GM23338 (cell line): ENCODE measurements around the gene SLIRP. TPM values are rescaled to one million over a fixed set of nuclear protein-coding genes. Genes with fewer than 3 reads are reported as not detected.

Experiments
- ATAC-seq: fragments of 200-7000 bp; cut with Tn5 transposase; 3 replicates; pipeline ENCODE4 v1.9.1; 2020
- DNase-seq: peaks from one replicate; pipeline ENCODE4 v3.0.0-alpha.2; 2015; ENCODE audit warnings: low spot score
- H2AFZ ChIP-seq: fragments of 200-600 bp; sonication (generic); 2 replicates; pipeline ENCODE4 v1.8.0; 2016; ENCODE audit warnings: antibody characterized with exemption, mild to moderate bottlenecking, moderate library complexity
- H3F3A ChIP-seq: fragments of 200-600 bp; sonication (generic); replicated peaks from 2 replicates; pipeline ENCODE4 v1.8.0; 2017; ENCODE audit warnings: antibody characterized with exemption, mixed run types, low read depth
- H3K27ac ChIP-seq: fragments of 200-600 bp; sonication (generic); 2 replicates; pipeline ENCODE4 v1.6.1; 2016; ENCODE audit warnings: low read depth
- H3K27me3 ChIP-seq: fragments of 200-600 bp; sonication (generic); 2 replicates; pipeline ENCODE4 v1.8.0; 2016; ENCODE audit warnings: mild to moderate bottlenecking, mixed run types, moderate library complexity; ENCODE audit not compliant: insufficient read depth
- H3K36me3 ChIP-seq: fragments of 200-600 bp; sonication (generic); 2 replicates; pipeline ENCODE4 v1.8.0; 2016; ENCODE audit warnings: mild to moderate bottlenecking; ENCODE audit not compliant: insufficient read depth
- H3K4me1 ChIP-seq: fragments of 200-600 bp; sonication (generic); 2 replicates; pipeline ENCODE4 v1.8.0; 2016; ENCODE audit warnings: mild to moderate bottlenecking, moderate library complexity; ENCODE audit not compliant: insufficient read depth
- H3K4me2 ChIP-seq: fragments of 200-600 bp; sonication (generic); 2 replicates; pipeline ENCODE4 v1.7.1; 2017; ENCODE audit warnings: mixed run types
- H3K4me3 ChIP-seq: fragments of 200-600 bp; sonication (generic); 2 replicates; pipeline ENCODE4 v1.6.1; 2016; ENCODE audit warnings: mixed run types
- H3K79me2 ChIP-seq: fragments of 200-600 bp; sonication (generic); replicated peaks from 2 replicates; pipeline ENCODE4 v1.8.0; 2017; ENCODE audit warnings: mild to moderate bottlenecking; ENCODE audit not compliant: insufficient read depth
- H3K9me2 ChIP-seq: fragments of 200-600 bp; sonication (generic); 2 replicates; pipeline ENCODE4 v1.8.0; 2017; ENCODE audit not compliant: insufficient read depth
- H4K20me1 ChIP-seq: fragments of 200-600 bp; sonication (generic); replicated peaks from 2 replicates; pipeline ENCODE4 v1.8.0; 2017; ENCODE audit warnings: mild to moderate bottlenecking; ENCODE audit not compliant: insufficient read depth
- H3K27ac Mint-ChIP-seq: 2 replicates; pipeline ENCODE4 v1.8.0; 2020; ENCODE audit warnings: inconsistent platforms, mild to moderate bottlenecking, moderate library complexity, mixed read lengths
- H3K27me3 Mint-ChIP-seq: 3 replicates; pipeline ENCODE4 v1.8.0; 2022; ENCODE audit warnings: low read depth, mild to moderate bottlenecking, moderate library complexity, mixed read lengths, inconsistent platforms; ENCODE audit not compliant: insufficient read depth, poor library complexity
- H3K36me3 Mint-ChIP-seq: 3 replicates; pipeline ENCODE4 v1.8.0; 2021; ENCODE audit warnings: low read depth, mild to moderate bottlenecking, inconsistent platforms, moderate library complexity, mixed read lengths
- H3K4me1 Mint-ChIP-seq: 3 replicates; pipeline ENCODE4 v1.8.0; 2020; ENCODE audit warnings: mild to moderate bottlenecking, inconsistent platforms, mixed read lengths
- H3K4me3 Mint-ChIP-seq: 3 replicates; pipeline ENCODE4 v1.8.0; 2021; ENCODE audit warnings: moderate library complexity, mild to moderate bottlenecking, inconsistent platforms, mixed read lengths
- H3K9me3 Mint-ChIP-seq: 3 replicates; pipeline ENCODE4 v1.8.0; 2020; ENCODE audit warnings: moderate library complexity, mild to moderate bottlenecking, inconsistent platforms, mixed read lengths
- CREB1 ChIP-seq: fragments of 250-450 bp; sonication (Bioruptor Pico); IDR thresholded peaks from 2 replicates; pipeline ENCODE4 v1.5.0; 2020; ENCODE audit warnings: low read depth, mild to moderate bottlenecking, moderate library complexity
- CTCF ChIP-seq, 2 experiments: fragments of 200-600 bp in 1 of 2; sonication (generic) in 1 of 2; conservative IDR thresholded peaks; 2 replicates each; pipeline versions ENCODE4 v1.5.1 to v1.6.1; 2016 to 2017; ENCODE audit warnings: antibody characterized with exemption in 2 of 2, low read depth in 2 of 2, mild to moderate bottlenecking in 2 of 2, moderate library complexity in 1 of 2
- ETS1 ChIP-seq: IDR thresholded peaks from 2 replicates; pipeline ENCODE4 v1.6.1; 2016; ENCODE audit warnings: antibody characterized with exemption
- EZH2phosphoT487 ChIP-seq: fragments of 200-600 bp; sonication (generic); IDR thresholded peaks from one replicate; pipeline ENCODE4 v1.8.1; 2018; ENCODE audit warnings: antibody characterized with exemption; ENCODE audit not compliant: unreplicated experiment
- JUNB ChIP-seq: IDR thresholded peaks from one replicate; pipeline ENCODE4 v1.6.1; 2016; ENCODE audit warnings: antibody characterized with exemption; ENCODE audit not compliant: unreplicated experiment
- NANOG ChIP-seq: IDR thresholded peaks from 2 replicates; pipeline ENCODE4 v1.6.1; 2016; ENCODE audit warnings: antibody characterized with exemption, borderline replicate concordance
- POLR2AphosphoS5 ChIP-seq: IDR thresholded peaks from 2 replicates; pipeline ENCODE4 v1.6.1; 2016; ENCODE audit warnings: antibody characterized with exemption, low read depth
- REST ChIP-seq: IDR thresholded peaks from one replicate; pipeline ENCODE4 v1.6.1; 2018; ENCODE audit warnings: antibody characterized with exemption; ENCODE audit not compliant: unreplicated experiment
- STAT1 ChIP-seq: IDR thresholded peaks from one replicate; pipeline ENCODE4 v1.6.1; 2016; ENCODE audit warnings: antibody characterized with exemption; ENCODE audit not compliant: unreplicated experiment
- ZNF114 ChIP-seq: fragments of 250-450 bp; sonication (Bioruptor Pico); IDR thresholded peaks from 2 replicates; pipeline ENCODE4 v1.5.0; 2020; ENCODE audit warnings: mild to moderate bottlenecking, moderate library complexity
- ZNF331 ChIP-seq: fragments of 250-450 bp; sonication (Bioruptor Pico); IDR thresholded peaks from 2 replicates; pipeline ENCODE4 v1.5.0; 2020; ENCODE audit warnings: low read depth, mild to moderate bottlenecking, moderate library complexity
- ZNF462 ChIP-seq: fragments of 250-450 bp; sonication (Bioruptor Pico); IDR thresholded peaks from 2 replicates; pipeline ENCODE4 v1.5.0; 2020; ENCODE audit warnings: mild to moderate bottlenecking, moderate library complexity
- polyA plus RNA-seq: library from polyadenylated mRNA; unstranded; fragments of >200 nt; fragmentation: Nextera tagmentation; extraction: Ambion mirVana; gene quantifications from 2 replicates; pipeline ENCODE4 v1.2.1, GENCODE V29; 2016
- total RNA-seq: library from RNA; depleted of rRNA; stranded (reverse); fragments of >200 nt; shearing (Covaris generic); gene quantifications from 2 replicates; pipeline ENCODE4 v1.2.3, GENCODE V29; 2014

Gene SLIRP
- total and polyA plus RNA-seq, 2 experiments from 2014 or later, result 240 to 2,291 TPM

GRCh38 chr14:77660754-77661153 is 47.1 kb upstream of the SLIRP start:
- Mint-ChIP-seq H3K4me1 (peaks cover 10% of the 10 kb centered on the region), H3K27ac (peak overlapping the region; percentile 50; the same call in 1 of the 2 replicates), H3K9me3 (no peaks in the 10 kb centered on the region; the same call in 2 of the 3 replicates), H3K27me3 (peaks cover 5% of the 10 kb centered on the region), H3K36me3 (no peaks in the 10 kb centered on the region), H3K4me3 (no peak overlapping the region)
- TF ChIP-seq ETS1 (no peak), NANOG (no peak), CREB1 (CRISPR knock-in tag) (no peak), REST (no peak), ZNF331 (CRISPR knock-in tag) (no peak), POLR2AphosphoS5 (no peak), ZNF462 (no peak), ZNF114 (CRISPR knock-in tag) (no peak), EZH2phosphoT487 (no peak), STAT1 (no peak), CTCF (conservative IDR thresholded peaks at IDR 0.05; ENCODE audit: low read depth in 2 of 2) (no peak), JUNB (no peak)
- Histone ChIP-seq H3K4me2 (no peak overlapping the region), H4K20me1 (no peaks in the 10 kb centered on the region), H3K79me2 (no peaks in the 10 kb centered on the region), H2AFZ (peak overlapping the region; percentile 40), H3K9me2 (no peaks in the 10 kb centered on the region), H3K36me3 (no peaks in the 10 kb centered on the region), H3K27me3 (no peaks in the 10 kb centered on the region), H3K4me3 (no peak overlapping the region), H3F3A (no peaks in the 10 kb centered on the region), H3K4me1 (peaks cover 15% of the 10 kb centered on the region), H3K27ac (peak overlapping the region; percentile 45; the same call in 1 of the 2 replicates)
- no peak for ATAC-seq
- no peak for DNase-seq
